Breast epithelium (tissue), 3 donors: Measurements from ENCODE around the gene PYGB.

Experiments
- CTCF ChIP-seq, 3 donors: fragments of 450-650 bp; IDR thresholded peaks; one replicate each; pipeline ENCODE4 v1.5.1; 2016 to 2017; ENCODE audit warnings: antibody characterized with exemption in 3 of 3, mild to moderate bottlenecking in 3 of 3, moderate library complexity in 3 of 3
- POLR2A ChIP-seq: fragments of 450-650 bp; IDR thresholded peaks from one replicate; pipeline ENCODE4 v1.6.1; 2016; ENCODE audit warnings: antibody characterized with exemption, mild to moderate bottlenecking, moderate library complexity
- POLR2AphosphoS5 ChIP-seq, 3 donors: sonication (generic); formaldehyde crosslinking; IDR thresholded peaks; one replicate each; pipeline ENCODE4 v1.6.1; 2017; ENCODE audit warnings: antibody characterized with exemption in 3 of 3

DNA sequence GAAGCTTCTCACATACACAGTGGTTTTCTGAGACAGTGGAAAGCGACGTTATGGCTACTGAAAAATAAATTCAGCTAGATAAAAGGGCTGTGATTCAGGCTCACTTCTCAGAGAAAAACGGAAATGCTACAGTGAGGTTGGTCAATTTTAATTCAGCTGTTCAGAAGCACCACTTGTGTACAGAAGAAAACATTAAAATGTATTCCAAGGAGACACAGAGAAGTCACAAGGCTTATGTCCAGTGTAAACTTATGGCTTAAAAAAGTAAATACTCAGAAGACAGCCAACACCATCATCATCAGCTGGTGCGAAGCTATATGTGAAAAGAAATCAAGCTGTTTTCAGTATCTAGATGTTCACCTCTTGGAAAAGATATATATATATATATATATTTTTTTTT lies 74.1 kb downstream of the PYGB start:
- TF ChIP-seq CTCF (IDR thresholded peaks at IDR 0.05) (no peak), POLR2AphosphoS5 (IDR thresholded peaks at IDR 0.05) (no peak), POLR2A (no peak)
